ENCODE results near the gene SLIT3. TPM values are rescaled to one million over a fixed set of nuclear protein-coding genes. Genes with fewer than 3 reads are reported as not detected.
"Not testable (repeated sequence)": the region's sequence is repeated elsewhere in the genome, so short reads cannot be mapped to it uniquely, and the experiment has no call there.

SLIT3 gene
- total RNA-seq, 1 donor from 2014 or later: 16.6 TPM

GRCh38 chr5:169158764-169159163 lies 142.2 kb downstream of the SLIT3 start:
- no peak for DNase-seq (ENCODE audit: low spot score)
- intact Hi-C loops (cut with DNase I): no loop called here

GRCh38 chr5:169157064-169157463 lies 143.9 kb downstream of the SLIT3 start:
- DNase-seq (ENCODE audit: low spot score): no peak
- intact Hi-C loops (cut with DNase I): no loop called here

GRCh38 chr5:169154679-169155078 lies 146.3 kb downstream of the SLIT3 start:
- DNase-seq (ENCODE audit: low spot score): no peak
- intact Hi-C loops (cut with DNase I): no loop called here

- intact Hi-C loops (cut with DNase I): no loop called here
- no peak for DNase-seq (ENCODE audit: low spot score)
Measured at GRCh38 chr5:169153405-169153804, 147.5 kb downstream of the SLIT3 start.

DNA sequence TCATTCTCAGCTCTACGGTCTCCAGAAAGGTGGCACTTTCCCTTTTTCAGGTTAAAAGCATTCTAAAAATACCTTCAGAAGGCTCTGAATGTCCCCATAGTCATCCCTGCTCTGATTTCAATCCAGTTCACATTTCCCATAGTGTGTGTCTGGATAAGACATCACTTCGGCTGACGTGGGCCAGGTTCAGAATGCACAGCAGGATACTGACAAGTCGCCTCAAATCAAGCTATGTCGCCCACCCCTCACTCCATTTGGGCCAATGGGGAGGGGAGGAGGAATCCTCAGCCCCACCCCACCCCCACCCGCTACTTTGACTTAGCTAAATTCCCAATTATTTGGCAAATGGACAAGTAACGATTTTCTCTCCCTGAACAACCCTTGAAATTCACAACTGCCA lies 148.0 kb downstream of the SLIT3 start:
- intact Hi-C loops (cut with DNase I): no loop called here
- no peak for DNase-seq (ENCODE audit: low spot score)

- intact Hi-C loops (cut with DNase I): no loop called here
Measured at GRCh38 chr5:169152453-169152852, 148.5 kb downstream of the SLIT3 start.

GRCh38 chr5:169151051-169151805 lies 149.7 kb downstream of the SLIT3 start:
- intact Hi-C loops (cut with DNase I): no loop called here
- DNase-seq (ENCODE audit: low spot score): no peak

More at GRCh38 chr5:169152453-169152852, 148.5 kb downstream of the SLIT3 start:
- DNase-seq (ENCODE audit: low spot score): no peak

DNA sequence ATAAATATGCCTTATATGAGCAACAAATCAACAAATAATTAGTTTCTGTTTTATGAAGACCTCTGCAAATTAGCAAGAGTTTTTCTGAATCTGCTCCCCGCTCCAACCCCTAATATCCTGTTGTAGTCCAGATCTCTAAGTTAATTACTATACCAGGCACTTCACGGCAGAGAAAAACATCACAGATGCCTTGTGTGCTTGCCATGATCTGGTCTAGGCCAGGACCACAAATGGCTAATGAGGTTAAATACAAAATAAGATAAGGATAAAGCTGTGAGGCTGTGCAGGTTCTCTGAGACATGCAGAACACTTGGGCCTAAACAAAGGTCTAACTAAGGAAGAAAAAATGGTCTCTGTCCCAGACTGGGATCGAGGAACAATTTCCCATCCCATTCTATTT lies 150.8 kb downstream of the SLIT3 start:
- intact Hi-C loops (cut with DNase I): no loop called here
- DNase-seq (ENCODE audit: low spot score): no peak

GRCh38 chr5:169149317-169149716 lies 151.6 kb downstream of the SLIT3 start:
- intact Hi-C loops (cut with DNase I): no loop called here
- DNase-seq (ENCODE audit: low spot score): no peak

DNA sequence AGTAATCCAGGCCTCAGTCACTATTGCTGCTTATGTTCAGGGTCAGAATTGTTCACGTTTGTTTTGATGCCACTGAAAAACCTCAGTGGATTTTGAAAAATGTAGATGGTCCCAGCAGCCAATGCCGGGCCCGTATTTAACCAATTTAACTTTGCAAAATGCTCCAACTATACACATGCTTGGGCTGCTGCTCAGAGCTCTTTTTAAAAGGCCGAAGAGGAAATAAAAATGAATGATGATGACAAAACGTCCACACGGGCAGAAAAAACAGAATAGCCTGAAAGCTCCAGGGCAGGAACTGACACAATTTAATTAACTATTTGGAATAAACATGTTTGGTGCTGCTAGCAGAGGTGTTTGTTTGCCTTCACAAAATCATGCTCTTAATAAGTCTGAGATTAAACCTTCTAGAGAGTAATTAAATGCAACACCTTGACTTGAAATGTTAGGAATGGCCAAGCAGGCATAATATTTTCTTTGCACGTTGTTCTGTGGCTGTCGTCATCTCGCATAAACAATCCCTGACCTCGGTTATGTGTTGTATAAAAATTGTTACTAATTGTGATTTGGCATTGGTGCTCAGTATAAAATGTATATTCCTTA lies 152.7 kb downstream of the SLIT3 start:
- no peak for DNase-seq (ENCODE audit: low spot score)
- intact Hi-C loops (cut with DNase I): no loop called here

DNA sequence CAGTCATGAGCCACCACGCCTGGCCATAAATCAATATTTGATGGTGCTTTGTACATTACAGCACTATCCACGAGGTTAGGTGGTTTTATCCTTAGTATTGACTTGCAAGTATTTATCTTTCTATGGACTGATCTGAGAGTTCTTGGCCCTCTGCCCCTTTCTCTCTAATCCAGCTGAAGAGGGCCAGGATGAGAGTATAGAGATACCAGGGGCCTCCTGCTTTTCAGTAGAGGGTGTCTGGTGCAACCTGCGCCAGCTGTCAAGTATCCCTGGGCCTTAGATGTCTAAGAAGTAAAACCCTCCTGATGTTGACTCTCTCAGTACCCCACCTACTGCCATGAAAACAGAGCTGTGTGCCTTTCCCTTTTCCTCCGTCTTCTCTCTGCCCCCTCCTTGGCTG lies 153.4 kb downstream of the SLIT3 start:
- intact Hi-C loops (cut with DNase I): no loop called here
- no peak for DNase-seq (ENCODE audit: low spot score)

- intact Hi-C loops (cut with DNase I): no loop called here
- no peak for DNase-seq (ENCODE audit: low spot score)
Measured at GRCh38 chr5:169146158-169146557, 154.8 kb downstream of the SLIT3 start.

DNA sequence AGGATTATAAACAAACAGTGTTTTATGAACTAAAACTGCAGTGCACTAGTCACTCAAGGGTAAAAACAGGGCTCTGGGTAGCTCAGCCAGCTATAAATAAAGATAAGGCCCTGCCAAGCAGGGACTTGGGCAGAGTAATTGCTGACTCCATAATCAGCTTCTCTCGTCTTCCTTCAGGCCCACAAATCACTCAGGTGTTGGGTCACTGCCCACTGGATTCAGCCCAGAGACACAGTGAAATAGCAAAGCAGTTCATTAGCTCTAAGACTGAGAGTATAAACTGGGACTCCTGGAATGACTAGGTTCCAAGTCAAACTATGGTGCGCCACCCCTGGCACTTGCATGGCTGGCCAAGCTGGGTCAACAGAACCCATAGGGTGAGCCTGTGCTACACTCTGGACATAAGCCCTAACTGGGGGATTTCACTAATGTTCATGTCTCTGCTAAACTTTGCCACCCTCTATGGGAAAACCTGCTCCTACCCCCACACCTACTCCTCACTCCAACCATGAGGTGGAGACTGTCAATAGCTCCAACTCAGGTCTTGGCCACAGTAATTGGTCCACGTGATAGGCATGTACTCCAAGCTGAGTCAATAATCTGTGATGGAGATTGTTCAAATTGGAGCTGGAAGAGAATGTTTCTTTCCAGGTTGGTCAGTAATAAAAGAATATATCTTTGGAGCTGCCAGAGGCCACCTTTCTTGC lies 158.5 kb downstream of the SLIT3 start:
- no peak for DNase-seq (ENCODE audit: low spot score)

DNA sequence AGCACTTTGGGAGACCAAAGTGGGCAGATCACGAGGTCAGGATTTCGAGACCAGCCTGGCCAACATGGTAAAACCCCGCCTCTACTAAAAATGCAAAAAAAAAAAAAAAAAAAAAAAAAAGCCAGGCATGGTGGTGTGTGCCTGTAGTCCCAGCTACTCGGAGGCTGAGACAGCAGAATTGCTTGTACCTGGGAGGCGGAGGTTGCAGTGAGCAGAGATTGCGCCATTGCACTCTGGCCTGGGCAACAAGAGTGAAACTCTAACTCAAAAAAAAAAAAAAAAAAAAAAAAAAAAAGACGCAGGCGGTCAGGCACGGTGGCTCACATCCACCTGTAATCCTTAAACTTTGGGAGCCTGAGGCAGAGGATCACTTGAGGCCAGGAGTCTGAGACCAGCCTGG lies 160.7 kb downstream of the SLIT3 start:
- DNase-seq (ENCODE audit: low spot score); intact Hi-C loops (cut with DNase I): not testable (repeated sequence)

More for the DNA sequence above, 158.5 kb downstream of the SLIT3 start:
- intact Hi-C loops (cut with DNase I): no loop called here

- no peak for DNase-seq (ENCODE audit: low spot score)
- intact Hi-C loops (cut with DNase I): no loop called here
Measured at GRCh38 chr5:169139480-169140050, 161.4 kb downstream of the SLIT3 start.

DNA sequence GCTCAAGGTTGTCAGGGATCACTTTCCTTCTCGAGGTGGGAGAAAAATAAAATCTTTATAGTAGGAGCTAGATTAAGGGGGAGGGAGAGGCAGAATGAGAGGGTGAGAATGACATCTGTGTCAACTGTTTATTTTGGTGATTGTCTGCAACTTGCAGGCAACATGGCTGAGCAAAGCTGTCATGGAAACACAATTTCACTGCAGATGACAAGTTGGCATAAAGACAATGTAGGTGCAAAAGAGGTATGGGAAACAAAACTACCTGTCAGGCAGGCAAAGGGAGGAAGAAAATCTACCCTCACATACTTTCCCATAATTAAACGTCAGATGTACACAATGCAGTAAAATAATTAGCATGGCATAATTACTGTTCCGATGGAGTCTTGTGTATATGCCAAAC lies 167.4 kb downstream of the SLIT3 start:
- intact Hi-C loops (cut with DNase I): no loop called here
- no peak for DNase-seq (ENCODE audit: low spot score)

- no peak for DNase-seq (ENCODE audit: low spot score)
- intact Hi-C loops (cut with DNase I): no loop called here
Measured at GRCh38 chr5:169132302-169132660, 168.7 kb downstream of the SLIT3 start.

DNA sequence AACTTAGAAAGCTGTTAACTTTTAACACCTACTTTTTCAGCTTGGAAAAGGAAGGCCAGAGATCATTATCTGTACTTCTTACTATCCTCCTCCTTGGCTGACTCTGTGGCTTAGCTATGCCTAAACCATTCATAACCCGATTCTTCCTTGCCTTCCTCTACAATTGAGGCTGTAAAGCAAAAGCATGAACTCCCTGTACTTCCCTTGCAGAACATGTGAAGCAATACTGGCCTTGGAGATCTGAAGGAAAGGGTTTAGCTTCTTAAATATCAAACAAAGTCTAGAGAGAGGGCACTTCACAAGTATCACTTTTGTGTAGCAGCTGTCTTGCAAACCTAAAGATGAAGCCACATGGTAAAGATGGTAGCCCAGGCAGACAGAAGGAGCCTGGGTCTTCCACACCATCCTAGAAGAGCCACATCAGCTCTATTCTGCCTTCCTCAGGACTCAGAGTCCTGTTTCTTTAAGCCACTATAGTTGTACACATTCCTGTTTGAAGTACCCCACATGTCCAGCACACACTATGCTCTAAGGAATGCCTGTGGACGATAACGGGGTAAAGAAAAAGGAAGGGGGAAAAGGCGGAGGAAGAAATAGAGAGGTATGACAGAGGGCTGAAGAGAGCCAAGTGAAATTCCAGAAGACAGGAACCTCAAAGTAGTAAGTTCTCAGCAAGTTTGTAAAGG lies 169.2 kb downstream of the SLIT3 start:
- DNase-seq (ENCODE audit: low spot score): no peak
- intact Hi-C loops (cut with DNase I): no loop called here

DNA sequence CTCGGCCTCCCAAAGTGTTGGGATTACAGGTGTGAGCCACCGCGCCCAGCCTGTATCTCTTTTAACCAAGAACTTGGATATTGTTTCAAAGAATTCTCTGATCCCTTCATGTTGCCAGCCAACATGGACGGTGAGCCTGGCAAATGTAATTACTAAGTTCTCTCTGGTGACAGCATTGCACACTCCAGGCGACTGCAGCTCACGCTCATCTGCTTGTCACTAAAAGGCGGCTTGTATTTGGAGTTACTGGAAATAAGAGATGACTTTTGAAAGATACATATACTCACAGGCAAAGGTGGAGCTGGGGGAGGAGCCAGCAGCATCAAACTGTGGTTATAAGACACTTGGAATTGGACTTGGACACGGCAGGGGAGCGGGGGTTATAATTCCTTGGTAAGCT lies 172.3 kb downstream of the SLIT3 start:
- intact Hi-C loops (cut with DNase I): no loop called here
- no peak for DNase-seq (ENCODE audit: low spot score)

DNA sequence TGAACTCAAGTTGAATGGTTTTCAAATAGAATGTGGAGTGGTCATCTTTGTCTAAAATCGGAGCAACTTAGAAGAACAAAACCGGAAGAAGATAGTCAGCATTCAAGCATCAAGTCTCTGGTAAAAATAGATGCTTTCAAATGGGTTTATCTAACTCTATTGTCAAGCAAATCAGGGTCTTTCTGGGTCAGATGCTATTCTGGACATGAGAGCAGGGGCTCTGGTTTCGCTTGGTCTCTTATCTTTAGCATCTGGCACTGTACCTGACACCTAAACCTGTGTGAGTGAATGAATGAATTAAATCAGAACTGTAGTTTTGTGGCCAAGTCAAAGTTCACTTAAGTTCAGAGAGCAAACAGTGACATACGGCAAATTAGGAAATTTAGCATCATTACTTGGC lies 173.5 kb downstream of the SLIT3 start:
- DNase-seq (ENCODE audit: low spot score): no peak
- intact Hi-C loops (cut with DNase I): no loop called here

Data from cardiac septum (tissue), 1 donor.